ENCODE measurements around the gene KRTAP22-2.

- TF ChIP-seq CTCF (IDR thresholded peaks at IDR 0.05) (no peak), POLR2A (IDR thresholded peaks at IDR 0.05) (no peak)
These were observed 25.0 kb upstream of the KRTAP22-2 start for GRCh38 chr21:30615199-30615598.

All from heart left ventricle (tissue), 13 donors.